SK-N-SH (cell line): ENCODE results near the gene CPT1B. TPM values are rescaled to one million over a fixed set of nuclear protein-coding genes. Genes with fewer than 3 reads are reported as not detected.

Experiments used
- CTCF ChIA-PET: fragments of 300-600, 350-600 bp; formaldehyde crosslinking; extraction: SDS; loops from one replicate; lab custom pipeline; 2021; lab: Yijun Ruan, JAX
- POLR2A ChIA-PET: fragments of 350-600 bp; sonication (Branson Sonifier 250); formaldehyde crosslinking; extraction: SDS; loops from one replicate; lab custom pipeline; 2020; ENCODE audit warnings: antibody characterized with exemption, inconsistent platforms; lab: Yijun Ruan, JAX
- DNase-seq: peaks from one replicate; pipeline ENCODE4 v3.0.0; 2012
- H2AFZ ChIP-seq: fragments of 200-600 bp; sonication (generic); 2 replicates; pipeline ENCODE4 v1.8.1; 2016; ENCODE audit warnings: antibody characterized with exemption, mild to moderate bottlenecking, low read depth
- H3F3A ChIP-seq: fragments of 200-600 bp; sonication (generic); replicated peaks from 2 replicates; pipeline ENCODE3; 2016; ENCODE audit warnings: antibody characterized with exemption, mild to moderate bottlenecking; ENCODE audit not compliant: insufficient read depth
- H3K27ac ChIP-seq, 2 experiments: fragments of 200-500 bp in 1 of 2; fragments of 200-600 bp in 1 of 2; sonication (Bioruptor generic) in 1 of 2; sonication (generic), shearing (Covaris generic) in 1 of 2; 2 replicates each; pipeline versions ENCODE4 v1.5.1 to v1.6.1; 2014 to 2016; ENCODE audit warnings: low read depth in 2 of 2, inconsistent platforms in 1 of 2, low read length in 1 of 2, mild to moderate bottlenecking in 1 of 2, mixed read lengths in 1 of 2
- H3K27me3 ChIP-seq: fragments of 200-600 bp; sonication (generic), shearing (Covaris generic); 2 replicates; pipeline ENCODE4 v1.6.1; 2016; ENCODE audit warnings: mixed run types; ENCODE audit not compliant: insufficient read depth
- H3K36me3 ChIP-seq, 2 experiments: fragments of 200-500 bp in 1 of 2; fragments of 200-600 bp in 1 of 2; sonication (Bioruptor generic) in 1 of 2; sonication (generic) in 1 of 2; replicated peaks in 1 of 2; 2 replicates each; pipeline versions ENCODE3 to v1.5.1; 2014 to 2016; ENCODE audit warnings: low read length in 1 of 2, mild to moderate bottlenecking in 1 of 2; ENCODE audit not compliant: insufficient read depth in 2 of 2, control insufficient read depth in 1 of 2
- H3K4me1 ChIP-seq, 2 experiments: fragments of 200-500 bp in 1 of 2; fragments of 200-600 bp in 1 of 2; sonication (Bioruptor generic) in 1 of 2; sonication (generic), shearing (Covaris generic) in 1 of 2; 2 replicates each; pipeline versions ENCODE4 v1.5.1 to v1.6.1; 2014 to 2016; ENCODE audit warnings: low read depth in 1 of 2, low read length in 1 of 2, mixed run types in 1 of 2; ENCODE audit not compliant: insufficient read depth in 2 of 2, control insufficient read depth in 1 of 2
- H3K4me2 ChIP-seq: fragments of 200-600 bp; sonication (generic), shearing (Covaris generic); 2 replicates; pipeline ENCODE4 v1.6.1; 2017; ENCODE audit warnings: mixed run types
- H3K4me3 ChIP-seq, 2 experiments: fragments of 200-500 bp in 1 of 2; fragments of 200-600 bp in 1 of 2; sonication (Bioruptor generic) in 1 of 2; sonication (generic), shearing (Covaris generic) in 1 of 2; 2 replicates each; pipeline versions ENCODE4 v1.5.1 to v1.8.1; 2014 to 2016; ENCODE audit warnings: low read depth in 2 of 2, inconsistent platforms in 1 of 2, low read length in 1 of 2, mild to moderate bottlenecking in 1 of 2, mixed read lengths in 1 of 2, moderate library complexity in 1 of 2
- H3K79me2 ChIP-seq: fragments of 200-600 bp; sonication (generic); 2 replicates; pipeline ENCODE4 v1.8.1; 2017; ENCODE audit warnings: mild to moderate bottlenecking; ENCODE audit not compliant: insufficient read depth
- H3K9ac ChIP-seq: fragments of 200-600 bp; sonication (generic); 2 replicates; pipeline ENCODE4 v1.6.1; 2017; ENCODE audit warnings: mixed run types
- H3K9me2 ChIP-seq: fragments of 200-600 bp; sonication (generic); 2 replicates; pipeline ENCODE4 v1.6.1; 2017; ENCODE audit warnings: mixed run types
- H3K9me3 ChIP-seq: fragments of 200-600 bp; sonication (generic); 2 replicates; pipeline ENCODE4 v1.6.1; 2017; ENCODE audit warnings: mixed run types, mild to moderate bottlenecking, moderate library complexity
- H4K20me1 ChIP-seq: fragments of 200-600 bp; sonication (generic); 2 replicates; pipeline ENCODE4 v1.6.1; 2017; ENCODE audit warnings: mild to moderate bottlenecking, mixed run types; ENCODE audit not compliant: insufficient read depth
- CTCF ChIP-seq: fragments of 200-600 bp; sonication (generic); IDR thresholded peaks from 2 replicates; pipeline ENCODE4 v1.6.1; 2017; ENCODE audit warnings: antibody characterized with exemption, mild to moderate bottlenecking, moderate library complexity
- EZH2phosphoT487 ChIP-seq: fragments of 200-600 bp; sonication (generic); IDR thresholded peaks from 2 replicates; pipeline ENCODE4 v1.6.1; 2017; ENCODE audit warnings: low read depth, mixed run types, mild to moderate bottlenecking, antibody characterized with exemption, moderate library complexity, borderline replicate concordance
- FOXJ3 ChIP-seq: sonication (generic); formaldehyde crosslinking; IDR thresholded peaks from 2 replicates; pipeline ENCODE4 v1.5.1; 2020; ENCODE audit warnings: mild to moderate bottlenecking, missing genetic modification reagents
- FOXM1 ChIP-seq: IDR thresholded peaks from 2 replicates; pipeline ENCODE4 v1.4.0; 2012; ENCODE audit warnings: low read depth, mild to moderate bottlenecking
- MAX ChIP-seq: IDR thresholded peaks from 2 replicates; pipeline ENCODE4 v1.4.0; 2012; ENCODE audit warnings: low read depth
- MEF2A ChIP-seq: IDR thresholded peaks from 2 replicates; pipeline ENCODE4 v1.4.0; 2012; ENCODE audit warnings: low read depth, borderline replicate concordance
- MXI1 ChIP-seq: IDR thresholded peaks from 2 replicates; pipeline ENCODE4 v1.6.1; 2012; ENCODE audit warnings: mild to moderate bottlenecking, low read depth, low read length, improper control_type of control experiment
- NFIC ChIP-seq: IDR thresholded peaks from 2 replicates; pipeline ENCODE4 v1.4.0; 2012; ENCODE audit warnings: borderline replicate concordance
- REST ChIP-seq: IDR thresholded peaks from 2 replicates; pipeline ENCODE4 v1.6.1; 2012; ENCODE audit warnings: mild to moderate bottlenecking, low read depth, low read length, moderate library complexity
- RFX5 ChIP-seq: IDR thresholded peaks from 2 replicates; pipeline ENCODE4 v1.6.1; 2012; ENCODE audit warnings: mild to moderate bottlenecking, improper control_type of control experiment, low read length
- SMC3 ChIP-seq: IDR thresholded peaks from 2 replicates; pipeline ENCODE4 v1.6.1; 2012; ENCODE audit warnings: low read depth, low read length, improper control_type of control experiment
- TAF1 ChIP-seq: IDR thresholded peaks from 2 replicates; pipeline ENCODE4 v1.6.1; 2012; ENCODE audit warnings: low read depth, mild to moderate bottlenecking, low read length, moderate library complexity, borderline replicate concordance
- USF2 ChIP-seq: fragments of 150-350 bp; IDR thresholded peaks from 2 replicates; pipeline ENCODE4 v1.6.1; 2017; ENCODE audit warnings: antibody characterized with exemption, low read length, low read depth, borderline replicate concordance
- YY1 ChIP-seq: IDR thresholded peaks from 2 replicates; pipeline ENCODE4 v1.4.0; 2012; ENCODE audit warnings: low read depth, mild to moderate bottlenecking
- WGBS: methylation state at CpG from one replicate; pipeline ENCODE4 v1.1.6; 2017; ENCODE audit warnings: low lambda C conversion rate; 5-methylcytosine and 5-hydroxymethylcytosine counted together
- polyA plus RNA-seq, 3 experiments: library from polyadenylated mRNA; depleted of rRNA; stranded (reverse); fragments of >200 nt; gene quantifications; 2 replicates each; pipeline ENCODE4 v1.2.3, GENCODE V29; 2012

CPT1B gene
- polyA plus RNA-seq, 1 of the 3 experiments (the other 2 are of a cell fraction), result 33.2 TPM

- no peak overlapping the region for H3K9ac ChIP-seq
- no peaks in the 10 kb centered on the region for H3K9me2 ChIP-seq
- ChIA-PET CTCF (interaction anchor here (9.0 kb wide), 1 partner anchor 15 kb away, joined by 73 read pairs; the partner anchor contains the start of gene SYCE3), POLR2A (no interaction called here)
- no peak overlapping the region for H3K4me3 ChIP-seq
- H3K27ac ChIP-seq, result no peak overlapping the region
- TF ChIP-seq YY1 (no peak), MEF2A (no peak), NFIC (no peak), TAF1 (no peak), MXI1 (no peak), EZH2phosphoT487 (no peak), FOXJ3 (CRISPR knock-in tag) (no peak), MAX (no peak), CTCF (no peak), SMC3 (no peak), RFX5 (no peak), REST (no peak), FOXM1 (no peak), USF2 (no peak)
- H3K4me1 ChIP-seq, result peaks cover 0 to 14% of the 10 kb centered on the region in 2 experiments; a peak in 1 of 4 replicates
- peaks cover 0 to 35% of the 10 kb centered on the region in 2 experiments for H3K36me3 ChIP-seq
- no peaks in the 10 kb centered on the region for H3K27me3 ChIP-seq
- no peaks in the 10 kb centered on the region for H4K20me1 ChIP-seq
- 91% methylated on average over 4 of the region's 4 CpGs for WGBS
- DNase-seq, result no peak
- H3K9me3 ChIP-seq, result no peaks in the 10 kb centered on the region
- H3K4me2 ChIP-seq, result no peak overlapping the region
- H3F3A ChIP-seq, result no peaks in the 10 kb centered on the region
- H3K79me2 ChIP-seq, result peaks cover 24% of the 10 kb centered on the region; the same call in 1 of the 2 replicates
- H2AFZ ChIP-seq, result no peak overlapping the region
Measured at GRCh38 chr22:50579752-50580151, 1.5 kb upstream of the CPT1B start.
